Activated naive CD4-positive, alpha-beta T cell treated with anti-CD3 and anti-CD28 coated beads, Interleukin-2, amount 50 U/mL, for 16 hours (primary cell): ENCODE data around the gene SYNPO2L.

Experiments
- DNase-seq: peaks from one replicate; pipeline ENCODE4 v3.0.0-alpha.2; 2020

SYNPO2L gene

DNA sequence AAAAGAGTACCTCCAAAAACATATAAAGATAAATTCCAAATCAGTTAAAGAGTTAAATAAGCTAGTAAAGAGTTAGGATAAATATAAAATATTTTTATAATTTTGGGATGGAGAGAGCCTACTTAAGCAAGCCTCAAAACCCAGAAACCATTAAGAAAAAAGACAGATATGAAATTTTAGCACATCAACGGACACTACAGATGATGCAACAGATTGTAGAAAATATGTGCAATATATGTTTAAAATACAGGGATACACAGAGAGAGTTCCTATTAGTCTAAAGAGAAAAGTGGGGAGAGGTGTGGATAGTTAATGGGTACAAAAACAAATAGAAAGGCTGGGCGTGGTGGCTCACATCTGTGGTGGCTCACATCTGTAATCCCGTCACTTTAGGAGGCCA is 41.1 kb downstream of the SYNPO2L start:
- no peak for DNase-seq

DNA sequence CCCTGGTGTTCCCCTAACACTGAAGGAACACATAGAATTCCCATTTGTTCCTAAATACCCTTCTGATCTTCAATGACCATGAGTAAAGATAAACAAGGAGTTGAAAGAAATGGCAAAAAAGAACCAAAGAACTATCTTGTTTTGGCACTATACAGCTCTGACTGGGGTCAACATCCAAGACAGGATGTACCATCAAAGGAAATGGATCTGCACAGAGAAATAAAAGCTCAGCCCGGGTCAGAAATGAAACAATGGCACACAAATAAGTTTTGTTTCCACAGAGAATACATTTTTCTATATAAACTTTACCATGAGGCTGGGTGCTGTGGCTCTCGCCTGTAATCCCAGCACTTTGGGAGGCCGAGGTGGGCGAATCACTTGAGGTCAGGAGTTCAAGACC is 46.7 kb downstream of the SYNPO2L start:
- no peak for DNase-seq

DNA sequence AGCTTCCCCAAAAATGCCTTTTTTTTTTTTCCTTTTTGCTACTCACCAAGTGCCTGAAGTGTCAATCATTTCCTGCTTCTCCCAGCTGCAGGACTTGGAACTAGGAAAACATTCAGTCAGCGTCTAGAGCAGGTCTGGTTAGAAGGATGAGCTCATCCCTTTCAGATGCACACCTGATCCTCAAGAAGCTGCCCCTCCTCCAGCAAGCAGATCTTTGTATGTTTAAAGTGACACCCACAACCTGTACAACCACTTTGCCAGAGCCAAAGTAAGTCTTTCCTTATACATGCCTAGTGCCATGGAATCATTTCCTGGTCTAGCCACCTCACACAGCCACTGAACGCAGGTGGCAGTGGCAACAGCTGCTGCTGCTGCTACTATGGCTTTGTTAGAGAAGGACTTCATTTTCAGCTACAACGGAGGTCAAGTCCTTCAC is 54.3 kb downstream of the SYNPO2L start:
- DNase-seq: no peak

DNA sequence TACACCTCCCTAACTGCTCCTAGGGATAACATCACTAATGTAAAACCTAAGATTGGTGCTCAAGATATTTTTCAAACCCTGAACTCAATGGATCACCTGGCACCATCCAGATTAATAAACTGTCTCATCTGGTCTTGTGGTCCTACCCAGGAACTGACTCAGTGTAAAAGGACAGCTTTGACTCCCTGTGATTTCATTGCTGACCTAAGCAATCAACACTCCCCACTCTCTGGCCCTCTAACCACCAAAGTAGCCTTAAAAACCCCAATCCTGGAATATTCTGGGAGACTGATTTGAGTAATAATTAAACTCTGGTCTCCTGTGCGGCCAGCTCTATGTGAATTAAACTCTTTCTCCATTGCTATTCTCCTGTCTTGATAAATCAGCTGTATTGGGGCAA is 58.5 kb downstream of the SYNPO2L start:
- DNase-seq: no peak
